ENCODE measurements around the gene CHD2. TPM values are rescaled to one million over a fixed set of nuclear protein-coding genes. Genes with fewer than 3 reads are reported as not detected.

Gene CHD2
- total RNA-seq, 1 donor from 2014 or later = 59.7 TPM

GRCh38 chr15:92920595-92921161 lies 20.6 kb downstream of the CHD2 start:
- Mint-ChIP-seq H3K27me3 (ENCODE audit: low read depth) (no peaks in the 10 kb centered on the region), H3K27ac (ENCODE audit: unreplicated experiment) (peak overlapping the region; percentile 32), H3K4me3 (ENCODE audit: unreplicated experiment) (no peak overlapping the region), H3K9me3 (ENCODE audit: low read depth) (no peaks in the 10 kb centered on the region), H3K4me1 (ENCODE audit: low read depth) (peaks cover 76% of the 10 kb centered on the region), H3K36me3 (ENCODE audit: low read depth) (peaks cover 9% of the 10 kb centered on the region)
- no peak for TF ChIP-seq CTCF (IDR thresholded peaks at IDR 0.05)
- no peak for DNase-seq (ENCODE audit: low spot score)

GRCh38 chr15:92921215-92922131 lies 21.3 kb downstream of the CHD2 start:
- H3K27ac Mint-ChIP-seq (ENCODE audit: unreplicated experiment) = peak overlapping the region; percentile 60
- no peaks in the 10 kb centered on the region for H3K9me3 Mint-ChIP-seq (ENCODE audit: low read depth)
- no peaks in the 10 kb centered on the region for H3K27me3 Mint-ChIP-seq (ENCODE audit: low read depth)
- H3K4me1 Mint-ChIP-seq (ENCODE audit: low read depth) = peaks cover 71% of the 10 kb centered on the region
- peaks cover 14% of the 10 kb centered on the region for H3K36me3 Mint-ChIP-seq (ENCODE audit: low read depth)
- TF ChIP-seq CTCF (IDR thresholded peaks at IDR 0.05) = no peak
- H3K4me3 Mint-ChIP-seq (ENCODE audit: unreplicated experiment) = no peak overlapping the region
- DNase-seq (ENCODE audit: low spot score) = no peak

- Mint-ChIP-seq H3K4me1 (ENCODE audit: low read depth) (peaks cover 62% of the 10 kb centered on the region), H3K4me3 (ENCODE audit: unreplicated experiment) (no peak overlapping the region), H3K9me3 (ENCODE audit: low read depth) (no peaks in the 10 kb centered on the region), H3K27me3 (ENCODE audit: low read depth) (no peaks in the 10 kb centered on the region), H3K27ac (ENCODE audit: unreplicated experiment) (peak overlapping the region; percentile 60), H3K36me3 (ENCODE audit: low read depth) (peaks cover 20% of the 10 kb centered on the region)
- no peak for TF ChIP-seq CTCF (IDR thresholded peaks at IDR 0.05)
- DNase-seq (ENCODE audit: low spot score) = no peak
Observed at GRCh38 chr15:92922418-92923002, 22.4 kb downstream of the CHD2 start.

- peaks cover 32% of the 10 kb centered on the region for H3K36me3 Mint-ChIP-seq (ENCODE audit: low read depth)
- no peak for TF ChIP-seq CTCF (IDR thresholded peaks at IDR 0.05)
- no peak overlapping the region for H3K4me3 Mint-ChIP-seq (ENCODE audit: unreplicated experiment)
- H3K4me1 Mint-ChIP-seq (ENCODE audit: low read depth) = peaks cover 60% of the 10 kb centered on the region
- no peak for DNase-seq (ENCODE audit: low spot score)
- H3K27ac Mint-ChIP-seq (ENCODE audit: unreplicated experiment) = peak overlapping the region; percentile 88
- no peaks in the 10 kb centered on the region for H3K9me3 Mint-ChIP-seq (ENCODE audit: low read depth)
- H3K27me3 Mint-ChIP-seq (ENCODE audit: low read depth) = no peaks in the 10 kb centered on the region
Observed at GRCh38 chr15:92924216-92924615, 24.1 kb downstream of the CHD2 start.

GRCh38 chr15:92925454-92925853 lies 25.3 kb downstream of the CHD2 start:
- H3K9me3 Mint-ChIP-seq (ENCODE audit: low read depth) = no peaks in the 10 kb centered on the region
- no peak for TF ChIP-seq CTCF (IDR thresholded peaks at IDR 0.05)
- H3K4me1 Mint-ChIP-seq (ENCODE audit: low read depth) = peaks cover 59% of the 10 kb centered on the region
- H3K4me3 Mint-ChIP-seq (ENCODE audit: unreplicated experiment) = no peak overlapping the region
- DNase-seq (ENCODE audit: low spot score) = no peak
- no peaks in the 10 kb centered on the region for H3K27me3 Mint-ChIP-seq (ENCODE audit: low read depth)
- peaks cover 36% of the 10 kb centered on the region for H3K36me3 Mint-ChIP-seq (ENCODE audit: low read depth)
- no peak overlapping the region for H3K27ac Mint-ChIP-seq (ENCODE audit: unreplicated experiment)
